DMS79 (cell line): ENCODE data around the gene WNT9B.
"Not testable (repeated sequence)": the region's sequence is repeated elsewhere in the genome, so short reads cannot be mapped to it uniquely, and the experiment has no call there.

Experiments used
- DNase-seq: peaks from one replicate; lab custom pipeline; 2025; lab: John Stamatoyannopoulos, UW

The WNT9B gene

DNA sequence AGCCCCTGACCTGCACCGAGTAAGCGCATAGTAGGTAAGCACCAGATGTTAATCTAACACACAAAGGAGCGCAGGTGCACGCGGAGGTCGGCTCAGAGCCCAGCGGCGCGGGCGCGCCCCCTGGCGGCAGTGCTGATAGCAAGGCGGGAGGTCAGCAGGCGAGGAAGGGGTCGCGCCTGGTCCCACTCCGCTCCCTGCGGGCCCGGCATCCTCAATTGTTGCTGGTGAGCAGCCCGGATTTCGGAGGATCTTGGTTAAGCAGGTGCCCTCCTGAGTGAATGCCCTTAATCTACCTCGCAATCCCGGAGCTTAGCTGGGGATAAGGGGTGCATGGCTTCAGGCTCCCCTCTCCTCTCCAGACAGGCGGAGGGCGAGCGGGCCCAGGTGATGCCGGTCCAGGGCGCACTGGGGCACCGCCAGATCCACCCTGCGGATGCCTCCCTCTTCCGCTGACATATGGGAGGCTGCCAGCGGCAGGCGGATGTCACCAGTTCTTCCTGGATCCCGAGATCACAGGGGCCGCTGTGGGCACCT is 28.9 kb upstream of the WNT9B start:
- DNase-seq, result no peak

GRCh38 chr17:46823657-46824056 is 27.7 kb upstream of the WNT9B start:
- DNase-seq, result no peak

DNA sequence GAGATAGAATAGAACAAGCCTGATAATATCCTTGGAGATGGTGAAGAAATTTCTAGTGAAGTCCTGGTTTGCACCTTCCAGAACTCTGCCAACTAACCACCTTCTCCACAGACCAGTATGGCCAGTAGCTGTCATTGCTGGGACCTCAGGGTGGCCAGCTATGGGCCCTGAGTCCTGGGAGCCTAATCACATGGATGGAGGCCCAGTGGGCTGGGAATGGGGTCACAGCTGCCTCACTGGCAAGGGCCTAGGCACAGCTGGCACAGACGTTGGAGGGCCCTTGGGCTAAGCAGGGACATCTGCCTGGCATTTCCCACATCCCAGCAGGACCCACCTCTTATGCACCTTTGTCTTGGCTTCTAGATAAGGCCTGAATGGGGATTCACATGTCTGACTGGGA is 25.3 kb upstream of the WNT9B start:
- no peak for DNase-seq

GRCh38 chr17:46827274-46827673 is 24.1 kb upstream of the WNT9B start:
- DNase-seq, result no peak

GRCh38 chr17:46831573-46832330 is 19.6 kb upstream of the WNT9B start:
- DNase-seq, result no peak

GRCh38 chr17:46832331-46832821 is 19.0 kb upstream of the WNT9B start:
- no peak for DNase-seq

DNA sequence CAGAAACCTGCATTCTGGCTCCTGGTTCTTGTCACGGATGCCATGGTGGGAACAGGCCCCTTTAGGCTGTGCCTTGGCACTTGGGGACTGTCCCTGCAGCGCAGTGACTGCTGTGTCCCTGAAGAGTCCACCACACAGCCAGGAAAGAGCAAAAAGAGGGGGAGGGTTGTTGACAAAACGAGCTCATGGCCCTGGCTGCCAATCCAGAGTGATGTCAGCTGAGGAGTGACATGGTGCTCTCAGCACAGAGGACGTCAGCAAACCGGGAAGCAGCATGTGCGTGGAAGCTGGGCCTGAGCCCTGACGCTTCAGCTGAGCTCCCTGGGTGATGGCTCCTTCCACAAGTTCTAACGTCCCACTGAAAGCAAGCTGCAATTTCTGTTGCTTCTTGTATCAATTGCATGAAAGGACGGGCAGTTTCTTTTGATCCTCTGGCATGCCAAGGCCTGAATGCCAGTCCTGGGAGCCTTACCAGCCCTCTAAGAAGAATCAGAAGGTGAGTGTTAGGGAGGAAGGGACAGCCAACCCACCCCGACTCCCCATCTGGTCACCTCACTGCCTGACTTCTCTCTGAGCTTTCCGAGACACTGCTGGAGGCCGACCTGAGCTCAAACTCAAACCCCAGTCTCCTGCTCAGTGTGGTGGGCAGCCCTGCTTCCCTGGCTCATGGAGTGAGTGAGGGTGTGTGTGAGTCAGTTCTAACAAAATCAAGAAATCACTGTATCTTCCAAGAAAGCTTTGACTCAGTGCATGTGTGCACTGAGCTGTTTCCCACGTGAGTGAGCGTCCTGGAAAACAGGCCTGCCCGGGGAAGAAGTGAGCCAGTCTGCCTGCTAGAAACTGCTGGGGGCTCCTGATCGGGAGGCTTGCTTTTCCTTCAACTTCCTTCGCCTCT is 18.2 kb upstream of the WNT9B start:
- DNase-seq, result no peak

DNA sequence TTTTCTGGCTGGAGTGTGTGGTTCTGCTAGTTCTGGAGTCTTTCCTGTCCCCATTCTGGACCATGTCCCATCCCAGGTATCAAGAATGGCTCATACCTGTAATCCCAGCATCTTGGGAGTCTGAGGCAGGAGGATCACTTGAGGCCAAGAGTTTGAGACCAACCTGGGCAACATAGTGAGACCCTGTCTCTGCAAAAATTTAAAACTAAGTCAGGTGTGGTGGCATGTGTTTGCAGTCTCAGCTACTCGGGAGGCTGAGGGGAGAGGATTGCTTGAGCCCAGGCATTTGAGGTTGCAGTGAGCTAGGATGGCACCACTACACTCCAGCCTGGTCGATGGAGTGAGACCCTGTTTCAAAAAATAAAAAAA is 17.6 kb upstream of the WNT9B start:
- no peak for DNase-seq

DNA sequence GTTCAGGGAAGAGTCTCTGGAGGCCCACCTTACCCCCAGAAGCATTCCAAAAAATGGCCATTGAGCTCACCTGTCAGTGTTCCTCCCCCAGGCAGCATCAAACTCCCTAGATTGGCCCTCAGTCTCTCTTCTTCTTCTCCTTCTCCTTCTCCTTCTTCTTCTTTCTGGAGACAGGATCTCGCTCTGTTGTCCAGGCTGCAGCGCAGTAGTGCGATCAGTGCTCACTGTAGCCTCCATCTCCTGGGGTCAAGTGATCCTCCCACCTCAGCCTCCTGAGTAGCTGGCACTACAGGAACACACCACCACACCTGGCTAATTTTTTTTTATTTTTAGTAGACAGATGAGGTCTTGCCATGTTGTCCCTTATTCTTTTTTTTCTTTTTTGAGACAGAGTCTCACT is 16.5 kb upstream of the WNT9B start:
- DNase-seq, result no peak

DNA sequence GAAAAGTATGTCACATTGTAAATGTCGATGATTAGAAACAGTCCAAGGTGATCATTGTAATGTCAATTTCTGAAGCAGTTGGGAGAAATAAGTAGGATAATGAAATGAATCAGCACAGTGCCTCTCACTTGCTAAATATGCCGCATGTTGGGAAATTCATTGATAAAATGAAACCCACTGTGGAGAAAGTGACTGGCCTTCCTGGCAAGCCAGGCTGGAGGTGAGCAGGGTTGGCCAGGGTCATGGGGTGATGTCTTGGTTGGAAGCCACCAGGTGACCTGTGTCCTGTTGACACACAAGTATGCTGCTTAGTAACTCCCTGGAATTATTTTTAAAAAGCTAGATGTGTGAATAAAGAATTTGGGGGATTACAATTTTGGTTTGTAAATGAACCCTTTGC is 14.9 kb upstream of the WNT9B start:
- no peak for DNase-seq

DNA sequence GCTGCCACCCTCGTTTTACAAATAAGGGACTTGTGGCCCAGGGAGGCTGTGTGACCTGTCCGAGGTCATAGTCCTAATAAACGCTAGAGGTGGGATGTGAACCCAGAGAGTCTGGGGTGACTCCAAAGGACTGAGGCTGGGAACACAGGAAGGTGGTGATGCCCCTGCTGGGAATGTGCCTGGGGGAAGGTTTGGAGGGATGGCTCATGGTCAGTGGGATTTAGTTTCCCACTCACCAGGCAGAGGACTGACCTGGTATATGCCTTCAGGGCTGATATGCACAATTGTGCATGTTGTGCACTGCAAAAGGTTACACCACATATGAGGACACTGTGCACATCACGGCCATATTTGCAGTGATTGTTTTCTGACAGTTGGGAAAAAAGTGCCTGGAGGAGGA is 13.9 kb upstream of the WNT9B start:
- DNase-seq, result no peak

DNA sequence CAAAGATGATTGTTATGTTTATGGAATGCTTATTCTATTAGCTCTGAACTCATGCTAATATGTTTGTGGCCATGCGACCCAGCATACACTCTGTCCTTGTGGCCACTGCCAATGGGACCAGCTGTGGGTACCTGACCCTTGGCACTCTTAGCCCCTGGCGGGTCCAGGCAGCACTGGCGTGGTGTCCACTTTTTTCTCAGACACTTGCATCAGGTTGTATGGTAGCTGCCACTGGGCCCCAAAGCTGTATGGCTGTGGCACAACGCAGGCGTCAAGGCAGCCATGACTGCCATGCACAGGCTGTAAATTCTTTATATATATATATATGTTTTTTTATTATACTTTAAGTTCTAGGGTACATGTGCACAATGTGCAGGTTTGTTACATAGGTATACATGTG is 12.2 kb upstream of the WNT9B start:
- DNase-seq, result no peak

- not testable (repeated sequence) for DNase-seq
Observed at GRCh38 chr17:46840596-46840995, 10.8 kb upstream of the WNT9B start.

DNA sequence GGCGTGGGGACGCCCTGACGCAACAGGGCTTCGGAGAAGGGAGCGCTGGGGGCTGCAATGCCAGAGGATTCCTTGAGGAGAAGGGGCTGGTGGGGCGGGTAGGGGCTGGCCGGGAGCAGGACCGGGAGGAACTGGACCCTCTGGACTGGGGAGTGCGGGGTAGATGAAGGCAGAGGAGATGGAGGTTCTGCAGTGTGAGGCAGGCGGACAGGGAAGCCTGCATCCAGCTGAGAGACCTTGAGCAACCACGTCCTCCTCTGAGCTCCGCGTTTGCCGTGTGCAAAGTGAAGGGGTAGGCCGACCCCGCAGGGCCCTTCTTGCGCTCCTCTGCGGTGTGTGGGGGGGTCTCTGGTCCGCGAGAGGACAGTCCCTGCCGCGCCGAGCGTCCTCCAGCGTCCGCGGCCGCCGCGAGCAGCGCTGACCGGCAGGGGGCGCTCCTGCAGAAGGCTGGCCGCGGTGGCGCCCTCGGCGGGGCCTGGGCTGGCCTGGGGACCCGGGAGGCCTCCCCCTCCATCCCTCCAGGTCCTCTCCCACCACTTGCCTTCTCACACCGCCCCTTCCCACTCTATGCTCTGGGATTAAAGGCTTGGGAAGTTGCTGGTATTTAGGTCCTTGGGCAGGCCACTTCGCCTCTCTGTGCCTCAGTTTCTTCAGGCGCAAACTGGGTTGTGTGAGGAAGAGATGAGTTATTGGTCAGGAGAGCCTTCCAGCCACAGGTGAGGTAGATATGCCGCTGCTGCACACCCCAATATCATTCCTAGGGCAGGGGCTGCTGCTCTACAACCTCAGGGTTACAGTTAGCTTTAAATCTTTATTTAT is 9.6 kb upstream of the WNT9B start:
- no peak for DNase-seq

DNA sequence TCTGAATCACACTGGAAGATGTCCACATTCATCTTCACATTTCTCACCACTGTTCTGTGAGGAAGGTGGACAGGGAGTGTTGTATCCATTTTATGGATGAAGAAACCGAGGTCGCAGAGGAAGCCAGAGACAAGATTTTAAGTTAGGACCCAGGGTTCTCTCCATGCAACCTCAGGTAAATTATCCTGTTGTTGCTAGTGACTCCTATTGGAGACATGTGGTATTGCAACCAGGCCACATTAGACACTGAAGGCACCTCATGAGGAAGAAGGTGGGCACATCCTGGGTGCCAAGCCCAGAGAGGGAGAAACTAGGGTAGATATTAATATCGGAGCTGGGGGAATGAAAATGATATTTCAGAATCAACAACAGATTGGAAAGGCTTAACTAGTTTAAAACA is 8.5 kb upstream of the WNT9B start:
- DNase-seq, result no peak

DNA sequence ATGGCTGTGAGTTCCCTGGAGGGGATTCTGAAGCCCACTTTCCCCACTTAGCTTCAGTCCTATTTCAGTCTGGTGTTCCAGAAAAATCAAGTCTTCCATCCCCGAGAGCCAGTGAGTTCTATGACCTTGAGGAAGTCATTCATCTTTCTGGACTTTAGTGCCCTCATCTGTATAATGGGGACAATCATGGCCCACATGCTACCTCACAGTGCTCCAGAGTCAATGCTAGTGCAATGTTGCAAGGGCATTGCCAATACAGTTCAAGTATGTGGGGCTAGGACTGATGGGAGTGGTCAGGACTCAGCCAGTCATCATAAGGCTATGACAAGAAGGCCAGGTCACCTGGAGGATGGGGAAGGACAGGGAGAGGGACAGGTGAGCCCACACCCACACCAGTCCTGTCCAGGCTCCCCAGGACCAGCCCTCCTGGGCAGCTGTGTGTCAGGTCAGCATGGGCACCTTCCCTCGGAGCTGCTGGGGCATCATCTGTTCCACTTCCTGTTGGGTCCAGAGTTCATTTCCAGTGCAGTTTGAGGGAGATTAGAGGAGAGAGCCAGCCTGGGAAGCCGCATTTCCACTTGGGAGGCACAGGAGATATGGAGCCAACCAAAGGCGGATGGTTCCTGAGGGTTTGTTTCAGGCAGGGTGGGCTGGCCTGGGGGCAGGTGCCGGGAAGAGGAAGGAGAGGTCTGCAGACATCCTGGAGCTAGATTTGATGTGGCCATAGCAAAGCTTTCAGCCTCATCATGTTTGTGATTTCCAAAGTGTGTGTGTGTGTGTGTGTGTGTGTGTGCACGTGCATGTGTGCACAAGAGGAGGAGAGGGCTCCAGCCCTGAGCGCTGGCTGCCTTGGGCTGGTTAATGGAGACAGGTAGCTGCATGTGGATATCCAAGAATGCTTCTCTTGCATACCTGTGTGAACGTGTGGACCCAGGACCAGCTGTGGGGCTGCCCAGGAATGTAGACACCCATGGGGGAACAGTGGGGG is 3.9 kb upstream of the WNT9B start:
- DNase-seq, result no peak

GRCh38 chr17:46848534-46848933 is 2.8 kb upstream of the WNT9B start:
- no peak for DNase-seq

- no peak for DNase-seq
Observed at GRCh38 chr17:46850688-46851028, 725 bp upstream of the WNT9B start.

DNA sequence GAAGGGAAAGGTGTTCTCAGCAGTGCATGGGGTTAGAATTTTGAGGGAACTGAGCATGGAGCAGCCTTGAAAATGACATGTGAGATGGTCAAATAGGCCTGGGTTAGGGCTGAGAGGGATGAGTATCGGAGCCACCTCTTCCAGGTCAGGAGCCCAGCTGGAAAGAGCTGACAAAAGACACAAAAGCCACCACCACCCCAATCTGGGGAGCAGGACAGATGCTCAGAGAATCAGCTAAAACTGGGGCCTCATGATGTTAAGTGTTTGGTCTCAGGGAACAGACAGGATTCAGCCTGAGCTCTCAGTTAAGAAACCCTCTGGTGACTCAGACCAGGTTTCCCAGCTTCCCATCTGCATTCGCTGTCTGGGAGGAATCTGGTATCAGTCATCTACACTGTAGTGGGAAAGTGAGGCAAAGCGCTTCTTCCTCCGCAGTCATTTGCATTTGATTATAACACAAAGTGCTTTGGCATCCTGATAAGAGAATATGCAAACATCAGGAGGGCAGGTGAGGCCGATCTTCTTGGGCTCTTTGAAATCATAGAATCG is 2.6 kb downstream of the WNT9B start:
- DNase-seq, result no peak

DNA sequence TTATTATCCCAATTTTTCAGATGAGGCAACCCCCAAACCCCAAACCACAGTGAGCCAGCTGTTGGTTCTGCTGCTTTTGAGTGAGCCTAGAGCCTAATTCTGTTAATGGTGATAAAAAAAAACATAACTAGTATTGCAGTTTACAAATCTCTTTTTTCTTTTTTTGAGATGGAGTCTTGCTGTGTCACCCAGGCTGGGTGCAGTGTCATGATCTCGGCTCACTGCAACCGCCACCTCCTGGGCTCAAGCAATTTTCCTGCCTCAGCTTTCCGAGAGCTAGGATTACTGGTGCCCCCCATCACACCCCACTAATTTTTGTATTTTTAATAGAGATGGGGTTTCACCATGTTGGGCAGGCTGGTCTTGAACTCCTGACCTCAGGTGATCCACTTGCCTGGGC is 3.1 kb downstream of the WNT9B start:
- no peak for DNase-seq

DNA sequence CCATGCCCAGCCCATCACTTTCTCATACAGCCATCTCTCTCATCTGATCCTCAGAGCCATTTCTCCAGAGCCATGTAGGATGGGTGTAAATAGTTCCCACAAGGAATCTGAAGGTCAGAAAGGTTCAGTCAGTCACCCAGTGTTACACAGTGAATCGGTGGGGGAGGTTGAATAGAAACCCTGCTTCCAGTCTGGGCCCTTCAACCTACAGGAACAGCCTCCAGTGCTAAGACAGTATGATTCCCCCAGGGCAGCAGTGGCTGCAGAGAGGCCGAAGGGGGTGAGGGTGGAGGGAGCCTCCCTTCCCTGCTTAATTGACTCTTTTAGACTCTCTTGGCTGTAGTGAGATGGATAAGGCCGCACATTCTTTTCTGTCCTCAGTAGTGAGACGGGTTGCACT is 3.6 kb downstream of the WNT9B start:
- no peak for DNase-seq
